ENCODE results near the gene MAPKAPK2. TPM values are rescaled to one million over a fixed set of nuclear protein-coding genes. Genes with fewer than 3 reads are reported as not detected.

Gene MAPKAPK2
- polyA plus RNA-seq, 1 donor (not counting 4 experiments of a cell fraction or from before 2014, with no cell fraction given): 41.5 TPM

- no peak overlapping the region for H3K4me3 ChIP-seq (ENCODE audit: control insufficient read depth in 2 of 3, extremely low read depth in 1 of 3, insufficient read depth in 2 of 3, low read depth in 1 of 3, low read length in 3 of 3)
- peaks cover 10 to 11% of the 10 kb centered on the region in 2 experiments for H3K36me3 ChIP-seq (ENCODE audit: control insufficient read depth in 2 of 2, extremely low read depth in 1 of 2, insufficient read depth in 2 of 2, low read length in 2 of 2)
- DNase-seq (ENCODE audit: low read depth, low spot score) (no peak), FAIRE-seq (no peak)
- no peaks in the 10 kb centered on the region for H3K9me1 ChIP-seq (ENCODE audit: control insufficient read depth, extremely low read depth, insufficient read depth, low read length)
- peaks cover 10% of the 10 kb centered on the region for H3K4me1 ChIP-seq (ENCODE audit: control insufficient read depth, extremely low read depth, insufficient read depth, low read length)
- no peak for TF ChIP-seq CTCF (optimal IDR thresholded peaks at IDR 0.05 in 1 of 3, IDR thresholded peaks at IDR 0.05 in 1 of 3, conservative IDR thresholded peaks at IDR 0.05 in 1 of 3; ENCODE audit: extremely low read depth in 1 of 3, insufficient read depth in 2 of 3, low read length in 3 of 3)
- TF ChIP-seq EZH2 (IDR thresholded peaks at IDR 0.05; ENCODE audit: low read length): no peak
- no peak overlapping the region for H3K4me2 ChIP-seq (ENCODE audit: control insufficient read depth, extremely low read depth, insufficient read depth, low read depth, low read length)
- peaks cover 23% of the 10 kb centered on the region for H4K20me1 ChIP-seq (ENCODE audit: control insufficient read depth, extremely low read depth, insufficient read depth, low read length)
- no peaks in the 10 kb centered on the region for H3K27me3 ChIP-seq (ENCODE audit: control insufficient read depth, extremely low read depth, insufficient read depth, low read length)
- dilution Hi-C loops (cut with MboI; ENCODE audit: extremely low pct_ligation_motif_present, low sequenced_read_pairs): no loop called here
- H3K9me3 ChIP-seq (ENCODE audit: control insufficient read depth, low read depth, low read length): no peaks in the 10 kb centered on the region
- no peak overlapping the region for H3K9ac ChIP-seq (ENCODE audit: control insufficient read depth, extremely low read depth, insufficient read depth, low read length)
- no peak overlapping the region for H2AFZ ChIP-seq (ENCODE audit: control insufficient read depth, low read length)
- H3K27ac ChIP-seq (ENCODE audit: control insufficient read depth, insufficient read depth, low read length): no peak overlapping the region
- peaks cover 97% of the 10 kb centered on the region for H3K79me2 ChIP-seq (ENCODE audit: control insufficient read depth, insufficient read depth, low read length)
These were observed 13.3 kb downstream of the MAPKAPK2 start for GRCh38 chr1:206698011-206698410.

- Histone ChIP-seq H3K27ac (ENCODE audit: control insufficient read depth, insufficient read depth, low read length) (no peak overlapping the region), H2AFZ (ENCODE audit: control insufficient read depth, low read length) (no peak overlapping the region), H3K4me1 (ENCODE audit: control insufficient read depth, extremely low read depth, insufficient read depth, low read length) (peaks cover 10% of the 10 kb centered on the region), H3K9me3 (ENCODE audit: control insufficient read depth, low read depth, low read length) (no peaks in the 10 kb centered on the region), H3K9me1 (ENCODE audit: control insufficient read depth, extremely low read depth, insufficient read depth, low read length) (no peaks in the 10 kb centered on the region), H3K79me2 (ENCODE audit: control insufficient read depth, insufficient read depth, low read length) (peaks cover 97% of the 10 kb centered on the region), H3K27me3 (ENCODE audit: control insufficient read depth, extremely low read depth, insufficient read depth, low read length) (no peaks in the 10 kb centered on the region), H4K20me1 (ENCODE audit: control insufficient read depth, extremely low read depth, insufficient read depth, low read length) (peaks cover 30% of the 10 kb centered on the region), H3K9ac (ENCODE audit: control insufficient read depth, extremely low read depth, insufficient read depth, low read length) (no peak overlapping the region), H3K36me3 (ENCODE audit: control insufficient read depth in 2 of 2, extremely low read depth in 1 of 2, insufficient read depth in 2 of 2, low read length in 2 of 2) (peaks cover 8 to 10% of the 10 kb centered on the region in 2 experiments), H3K4me3 (ENCODE audit: control insufficient read depth in 2 of 3, extremely low read depth in 1 of 3, insufficient read depth in 2 of 3, low read depth in 1 of 3, low read length in 3 of 3) (no peak overlapping the region), H3K4me2 (ENCODE audit: control insufficient read depth, extremely low read depth, insufficient read depth, low read depth, low read length) (no peak overlapping the region)
- TF ChIP-seq CTCF (optimal IDR thresholded peaks at IDR 0.05 in 1 of 3, IDR thresholded peaks at IDR 0.05 in 1 of 3, conservative IDR thresholded peaks at IDR 0.05 in 1 of 3; ENCODE audit: extremely low read depth in 1 of 3, insufficient read depth in 2 of 3, low read length in 3 of 3) (no peak), EZH2 (IDR thresholded peaks at IDR 0.05; ENCODE audit: low read length) (no peak)
- FAIRE-seq (no peak), DNase-seq (ENCODE audit: low read depth, low spot score) (no peak)
- dilution Hi-C loops (cut with MboI; ENCODE audit: extremely low pct_ligation_motif_present, low sequenced_read_pairs): no loop called here
These were observed 14.4 kb downstream of the MAPKAPK2 start for GRCh38 chr1:206699000-206699586.
